Measurements from ENCODE around the gene VPS9D1.

- TF ChIP-seq POLR2AphosphoS5 (IDR thresholded peaks at IDR 0.05) = peak in 1 of 4 donors; percentile 10
- no peak for TF ChIP-seq CTCF (IDR thresholded peaks at IDR 0.05)
- no peak for TF ChIP-seq EP300 (IDR thresholded peaks at IDR 0.05)
Measured at GRCh38 chr16:89764711-89765201, 44.1 kb upstream of the VPS9D1 start.
